NCI-H1092 (cell line): Measurements from ENCODE around the gene FAM20C.

Experiments
- DNase-seq: peaks from one replicate; lab custom pipeline; 2025; lab: John Stamatoyannopoulos, UW

The FAM20C gene

GRCh38 chr7:305410-306151 lies 113.2 kb downstream of the FAM20C start:
- DNase-seq: no peak

- no peak for DNase-seq
Measured at GRCh38 chr7:307970-308369, 115.6 kb downstream of the FAM20C start.

GRCh38 chr7:309586-310228 lies 117.3 kb downstream of the FAM20C start:
- DNase-seq: no peak
